GM18498 (cell line): ENCODE results near the gene SMG6.

Experiments used
- ATAC-seq: cut with Tn5 transposase; IDR thresholded peaks from one replicate; pipeline ENCODE4 v1.9.1; 2021; ENCODE audit warnings: mild to moderate bottlenecking, moderate library complexity; ENCODE audit not compliant: unreplicated experiment

SMG6 gene

DNA sequence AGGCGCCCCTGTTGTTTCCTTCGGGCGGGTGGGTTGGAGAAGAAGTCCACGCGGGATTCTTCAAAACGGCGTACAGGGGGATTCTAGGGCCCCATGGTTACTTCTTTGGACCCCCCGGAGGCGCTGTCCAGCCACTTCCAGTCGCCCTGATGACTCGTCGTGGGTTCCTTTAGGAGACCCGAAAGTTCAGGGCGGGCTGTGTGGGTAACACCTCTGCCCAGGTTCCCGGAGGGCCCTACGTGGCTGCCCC, 249.4 kb downstream of the SMG6 start:
- no peak for ATAC-seq

DNA sequence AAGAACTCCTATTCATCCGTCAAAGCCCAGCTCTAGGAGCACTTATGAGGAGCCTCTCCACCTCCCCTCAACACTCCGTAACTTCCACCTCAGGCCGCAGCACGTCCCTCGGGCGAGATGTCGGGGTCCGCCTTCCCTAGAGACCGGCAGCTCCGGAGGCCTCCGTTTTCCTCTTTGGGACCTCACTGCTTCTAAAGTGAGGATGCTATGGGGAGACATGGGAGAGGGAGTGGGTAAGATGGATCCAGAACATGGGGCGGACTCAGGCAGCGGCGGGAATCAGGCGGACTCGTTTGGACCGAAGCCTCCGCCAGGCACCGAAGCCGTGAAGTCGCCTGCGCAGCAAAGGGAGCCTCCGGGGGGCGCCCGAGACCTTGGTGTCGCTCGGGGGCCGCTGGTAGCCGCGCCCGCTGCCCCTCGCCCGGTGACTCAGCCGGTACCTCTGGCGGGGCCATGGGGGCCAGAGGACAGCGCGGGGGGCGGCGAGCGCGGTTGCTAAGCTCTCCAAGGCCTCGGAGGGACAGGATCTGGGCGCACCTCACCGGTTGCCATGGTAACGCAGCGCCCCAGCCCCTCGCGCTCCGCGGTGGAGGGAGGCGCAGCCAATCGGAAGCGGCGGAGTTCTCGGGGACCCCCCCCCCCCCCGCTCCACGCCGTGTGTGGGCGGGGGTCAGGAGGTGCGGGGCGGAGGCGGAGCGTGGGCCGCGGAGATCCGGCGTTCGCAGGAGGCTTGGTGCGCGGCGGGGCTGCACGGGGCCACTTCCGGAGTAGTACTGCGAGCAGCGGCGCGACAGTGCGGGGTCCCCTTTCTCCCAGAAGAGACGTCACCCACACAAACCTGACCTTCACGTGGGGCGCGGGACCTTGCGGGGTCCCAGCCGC, 250.0 kb downstream of the SMG6 start:
- ATAC-seq: no peak

DNA sequence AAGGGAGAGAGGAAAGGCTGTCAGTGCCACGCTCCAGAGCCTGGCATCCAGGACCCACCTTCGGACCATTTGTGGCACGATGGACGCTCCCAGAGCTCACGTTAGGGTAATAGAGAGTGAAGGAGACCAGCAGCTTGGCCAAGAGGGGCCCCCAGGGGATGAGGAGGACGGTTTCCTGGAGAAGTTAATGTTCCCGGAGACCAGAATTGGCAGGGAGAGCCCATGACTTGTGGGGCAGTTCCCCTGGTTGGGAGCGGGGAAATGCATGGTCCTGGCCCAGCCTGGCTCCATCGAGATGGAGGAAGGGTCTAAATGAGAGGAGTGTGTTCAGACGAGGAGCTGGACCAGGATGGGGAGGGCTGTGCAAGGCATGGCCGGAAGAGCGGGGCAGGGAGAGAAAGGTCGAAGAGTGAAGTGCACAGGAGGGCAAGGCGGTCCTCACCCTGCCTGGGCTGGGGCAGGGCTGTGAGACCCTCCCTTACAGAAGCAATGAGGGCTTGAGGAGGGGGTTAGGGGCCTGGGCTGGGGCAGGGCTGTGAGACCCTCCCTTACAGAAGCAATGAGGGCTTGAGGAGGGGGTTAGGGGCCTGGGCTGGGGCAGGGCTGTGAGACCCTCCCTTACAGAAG, 251.5 kb downstream of the SMG6 start:
- ATAC-seq: no peak

DNA sequence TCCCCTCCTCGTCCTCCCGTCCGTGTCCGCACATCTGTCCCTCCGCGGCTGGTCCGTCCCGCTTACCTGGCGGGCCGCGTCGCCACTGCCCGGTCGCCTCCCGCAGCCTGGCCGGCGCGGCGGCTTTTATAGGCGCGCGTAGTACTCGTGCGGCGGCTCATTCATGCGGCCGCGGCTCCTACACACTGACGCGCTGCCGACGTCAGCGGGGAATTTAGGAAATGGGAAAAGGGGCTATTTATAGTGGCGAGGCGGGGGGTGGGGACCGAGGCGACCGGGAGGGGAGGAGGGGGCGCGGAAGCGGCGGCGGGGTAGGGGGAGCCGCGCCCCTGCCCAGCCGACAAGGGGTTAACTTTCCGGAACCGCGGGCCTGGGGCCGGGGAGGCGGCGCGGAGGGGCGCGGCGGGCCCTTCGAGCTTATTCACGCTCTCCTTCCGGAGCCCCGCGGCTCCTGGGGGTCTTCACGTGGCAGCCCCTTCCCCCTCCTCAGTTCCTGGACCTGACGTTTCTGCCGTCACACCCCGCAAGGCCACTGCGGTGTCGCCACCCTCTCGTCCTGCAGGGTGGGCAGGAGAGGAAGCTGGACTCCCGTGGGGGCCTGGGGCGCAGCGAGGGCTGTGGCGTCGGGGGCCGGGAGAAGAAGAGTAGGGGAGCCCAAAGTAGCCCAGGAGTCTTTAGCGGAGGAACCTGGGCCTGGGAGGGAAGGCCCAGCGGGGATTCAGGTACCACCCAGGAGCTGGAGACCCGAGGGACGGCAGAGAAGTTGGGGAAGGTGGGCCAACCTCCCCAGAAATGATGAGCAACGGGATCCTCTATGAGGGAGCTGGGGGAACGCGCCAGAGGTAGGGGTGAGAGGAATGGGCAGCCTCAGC, 252.3 kb downstream of the SMG6 start:
- no peak for ATAC-seq

DNA sequence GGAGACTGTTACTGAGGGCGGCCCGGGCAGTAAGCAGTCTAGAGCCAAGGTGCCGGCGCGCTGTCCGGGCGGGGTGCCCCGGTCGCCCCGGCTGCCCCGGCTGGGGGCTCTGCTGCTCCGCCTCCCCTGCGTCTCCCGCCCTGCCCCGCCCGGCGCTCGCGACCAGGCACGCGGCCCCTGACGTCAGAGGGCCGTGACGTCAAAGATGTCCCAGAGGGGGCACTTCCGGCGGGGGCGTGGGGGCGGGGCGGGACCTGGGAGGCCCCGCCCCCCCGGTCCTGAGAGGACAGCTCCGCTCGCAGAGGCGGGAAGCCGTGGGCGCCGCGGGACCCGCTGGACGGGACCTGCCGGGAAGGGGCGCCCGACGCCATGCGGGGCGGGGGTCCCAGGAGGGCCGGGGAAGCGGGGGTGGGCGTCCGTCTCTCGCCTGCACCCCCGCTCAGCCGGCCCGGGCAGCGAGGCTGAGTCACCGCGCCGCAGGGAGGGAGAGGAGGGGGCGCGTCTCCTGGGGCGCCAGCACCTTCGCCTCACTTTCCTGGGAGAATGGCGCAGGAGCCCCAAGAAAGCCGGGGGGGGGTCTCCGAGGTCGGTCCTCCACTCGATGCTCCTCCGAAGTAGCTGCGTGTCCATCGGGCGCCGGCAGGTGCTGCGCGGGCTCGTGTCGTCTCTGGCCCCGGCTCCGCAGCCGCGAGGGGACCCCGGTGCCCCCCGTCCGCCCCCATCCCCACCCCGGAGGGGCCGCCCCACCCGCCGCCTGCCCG, 253.1 kb downstream of the SMG6 start:
- ATAC-seq: peak; percentile 19

DNA sequence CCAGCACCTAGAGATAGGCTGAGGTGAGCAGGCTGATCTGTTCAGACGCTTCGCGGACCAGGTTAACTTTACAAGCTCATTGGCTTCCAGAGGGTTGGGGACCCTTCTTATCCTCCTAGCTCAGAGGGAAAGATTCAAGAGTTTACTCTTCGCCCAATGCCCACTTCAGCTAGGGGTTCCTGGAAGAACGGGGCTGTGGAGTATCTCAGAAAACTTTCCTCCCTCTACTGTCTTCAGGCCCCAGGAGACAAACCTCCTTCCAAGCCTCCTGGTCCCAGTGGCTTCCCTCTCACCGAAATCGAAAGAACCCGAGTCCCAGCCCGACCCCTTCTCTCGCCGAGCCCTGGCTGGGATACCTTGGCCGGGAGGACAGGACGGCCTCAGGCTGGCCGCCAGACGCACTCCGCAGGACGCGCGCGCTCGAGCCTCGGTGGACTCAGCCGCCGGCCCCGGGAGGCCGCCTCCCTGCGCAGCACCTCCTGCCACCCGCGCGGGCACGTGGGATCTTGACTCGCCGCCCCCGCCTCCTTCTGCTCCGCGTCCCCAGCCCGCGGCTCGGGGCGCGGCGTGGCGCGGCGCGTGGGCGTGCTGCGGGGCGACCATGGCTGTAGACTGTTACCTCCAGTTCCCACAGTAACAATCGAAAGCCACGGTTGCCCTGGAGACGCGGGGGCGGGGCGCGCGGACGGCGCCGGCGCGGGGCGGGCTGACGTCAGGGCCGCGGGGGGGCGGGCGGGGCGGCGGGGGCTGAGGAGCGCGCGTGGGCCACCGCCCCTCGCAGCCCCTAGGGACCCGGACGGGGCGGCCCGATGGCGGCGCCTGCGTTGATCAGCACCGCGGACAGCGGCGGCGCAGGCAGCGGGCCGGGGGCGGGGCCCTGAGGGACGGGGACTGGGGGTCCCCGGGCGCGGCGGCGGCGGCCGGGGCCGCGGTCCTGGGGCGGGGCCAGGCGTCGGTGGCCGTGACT, 254.0 kb downstream of the SMG6 start:
- ATAC-seq: peak; percentile 57

DNA sequence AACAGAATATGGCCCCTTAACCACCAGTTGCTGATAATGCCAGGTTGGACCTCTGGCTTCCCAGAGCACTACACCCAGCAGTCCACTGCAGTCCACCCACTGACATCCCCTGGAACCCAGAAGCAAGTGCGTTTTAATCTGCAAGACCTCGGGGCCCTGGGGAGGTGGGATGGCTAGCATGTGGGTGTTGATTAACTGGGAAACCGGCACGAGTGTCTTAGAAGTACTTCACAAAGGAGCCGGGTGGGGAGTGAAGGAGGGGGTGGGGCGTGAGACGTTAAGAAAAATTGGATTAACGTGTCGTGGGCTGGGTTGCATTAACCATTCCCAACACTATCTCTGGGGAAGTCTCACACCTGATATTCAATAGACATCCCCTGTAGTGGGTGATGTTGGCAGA, 254.8 kb downstream of the SMG6 start:
- no peak for ATAC-seq

DNA sequence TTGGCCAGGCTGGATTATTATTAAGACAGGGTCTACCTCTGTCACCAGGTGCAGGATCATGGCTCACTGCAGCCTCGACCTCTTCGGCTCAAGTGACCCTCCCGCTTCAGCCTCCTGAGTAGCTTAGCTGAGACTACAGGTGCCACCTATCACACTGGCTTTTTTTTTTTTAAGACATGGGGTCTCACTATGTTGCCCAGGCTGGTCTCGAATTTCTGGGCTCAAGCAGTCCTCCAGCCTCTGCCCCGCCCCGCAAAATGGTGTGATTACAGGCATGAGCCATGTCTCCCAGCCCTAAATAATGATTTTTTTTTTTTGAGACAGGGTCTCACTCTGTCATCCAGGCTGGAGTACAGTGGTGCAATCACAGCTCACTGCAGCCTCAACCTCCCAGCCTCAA, 256.0 kb downstream of the SMG6 start:
- ATAC-seq: no peak

DNA sequence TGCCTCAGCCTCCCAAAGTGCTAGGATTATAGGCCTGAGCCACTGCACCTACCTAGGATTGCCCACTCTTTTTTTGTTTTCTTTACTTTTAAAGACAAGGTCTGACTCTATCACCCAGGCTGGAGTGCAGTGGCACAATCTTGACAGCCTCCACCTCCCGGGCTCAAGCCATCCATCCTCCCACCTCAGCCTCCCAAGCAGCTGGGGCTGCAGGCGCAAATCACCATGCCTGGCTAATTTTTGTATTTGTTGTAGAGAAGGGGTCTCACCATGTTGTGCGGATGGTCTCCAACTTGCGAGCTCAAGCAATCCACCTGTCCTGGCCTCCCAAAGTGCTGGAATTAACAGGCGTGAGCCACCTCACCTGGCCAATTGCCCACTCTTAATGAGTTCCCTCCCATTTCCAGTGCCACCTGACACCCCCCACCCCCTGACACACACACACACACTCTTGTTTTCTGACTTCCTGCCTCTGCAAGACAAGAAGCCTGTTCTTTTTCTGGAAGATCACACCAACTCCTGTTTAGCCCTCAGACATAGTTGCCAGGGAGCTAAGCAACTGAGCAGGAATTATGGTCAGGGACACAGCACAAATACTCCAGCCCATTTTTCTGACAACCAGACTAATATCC, 259.2 kb downstream of the SMG6 start:
- no peak for ATAC-seq

DNA sequence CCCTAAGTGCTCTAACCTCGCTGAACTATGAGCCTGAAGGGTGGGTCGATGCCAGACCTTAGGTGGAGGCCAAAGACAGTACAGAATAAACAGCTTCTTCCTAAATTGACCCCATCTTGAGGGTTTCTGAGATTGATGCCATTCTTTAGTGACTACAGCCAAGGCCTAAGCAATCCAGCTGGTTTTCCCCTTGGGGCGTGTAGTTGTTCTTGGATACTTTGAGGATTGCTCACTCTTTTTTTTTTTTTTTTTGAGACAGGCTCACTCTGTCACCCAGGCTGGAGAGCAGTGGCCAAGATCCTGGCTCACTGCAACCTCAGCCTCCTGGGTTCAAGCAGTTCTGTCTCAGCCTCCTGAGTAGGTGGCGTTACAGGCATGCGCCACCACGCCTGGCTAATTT, 259.8 kb downstream of the SMG6 start:
- no peak for ATAC-seq

DNA sequence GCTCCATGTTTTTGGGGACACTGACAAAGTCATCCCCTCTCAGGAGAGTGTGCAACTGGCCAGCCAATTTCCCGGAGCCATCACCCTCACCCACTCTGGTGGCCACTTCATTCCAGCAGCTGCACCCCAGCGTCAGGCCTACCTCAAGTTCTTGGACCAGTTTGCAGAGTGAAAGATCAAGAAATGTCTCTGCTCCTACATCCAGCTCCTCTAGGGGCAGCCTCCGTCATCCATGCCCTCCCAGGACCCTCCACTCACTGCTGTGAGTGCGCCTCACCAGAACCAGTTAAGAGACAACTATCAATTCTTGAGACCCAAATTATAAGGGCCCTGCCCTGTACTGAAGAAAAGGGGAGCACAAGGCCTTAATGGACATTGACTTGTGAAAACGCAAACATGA, 260.7 kb downstream of the SMG6 start:
- no peak for ATAC-seq

DNA sequence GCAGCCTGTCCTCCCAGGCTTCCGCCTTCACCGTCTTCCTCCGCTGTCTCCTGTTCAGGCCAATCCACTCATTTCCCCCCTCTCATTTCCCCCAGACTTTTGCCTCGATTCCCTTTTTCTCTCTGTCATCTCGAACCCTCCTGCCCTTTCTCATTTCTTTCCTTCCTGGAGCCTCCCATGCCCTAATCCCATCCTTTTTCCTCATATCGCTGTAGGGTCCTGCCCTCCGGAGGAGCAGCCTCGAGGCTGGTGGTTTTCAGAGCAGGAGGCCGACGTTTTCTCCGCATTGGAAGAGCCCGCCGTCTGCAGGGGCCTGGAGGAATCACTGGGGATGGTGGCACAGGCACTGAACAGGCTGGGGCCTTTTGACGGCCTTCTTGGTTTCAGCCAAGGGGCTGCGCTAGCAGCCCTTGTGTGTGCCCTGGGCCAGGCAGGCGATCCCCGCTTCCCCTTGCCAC, 261.2 kb downstream of the SMG6 start:
- no peak for ATAC-seq

DNA sequence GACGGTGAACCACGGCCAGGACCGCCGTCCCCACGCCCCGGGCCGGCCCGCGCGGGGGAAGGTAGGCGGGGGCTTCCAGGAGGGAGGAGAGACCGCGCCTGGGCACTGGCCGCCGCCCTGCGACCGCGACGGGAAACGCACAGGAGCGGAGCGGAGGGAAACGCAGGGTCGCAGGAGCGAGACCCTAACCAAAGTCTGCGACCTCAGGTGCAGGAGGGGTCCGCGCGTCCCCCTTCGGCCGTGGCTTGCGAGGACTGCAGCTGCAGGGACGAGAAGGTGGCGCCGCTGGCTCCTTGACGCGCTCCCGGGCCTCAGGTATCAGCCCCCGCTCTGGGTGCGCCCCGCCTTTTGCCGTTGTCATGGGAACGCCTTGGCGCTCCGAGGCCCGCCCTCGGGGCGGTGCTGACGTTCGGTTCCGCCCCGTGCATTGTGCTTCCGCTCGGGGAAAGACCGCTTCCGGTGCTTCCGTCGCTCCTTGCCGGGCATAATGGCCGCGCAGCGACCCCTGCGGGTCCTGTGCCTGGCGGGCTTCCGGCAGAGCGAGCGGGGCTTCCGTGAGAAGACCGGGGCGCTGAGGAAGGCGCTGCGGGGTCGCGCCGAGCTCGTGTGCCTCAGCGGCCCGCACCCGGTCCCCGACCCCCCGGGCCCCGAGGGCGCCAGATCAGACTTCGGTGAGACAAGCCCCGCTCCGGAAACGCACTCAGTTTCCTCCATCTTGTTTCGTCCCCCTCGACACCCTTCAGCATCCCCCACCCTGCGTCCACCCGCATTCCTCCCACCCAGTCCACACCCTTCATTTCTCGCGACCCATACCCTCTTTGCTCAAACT, 261.8 kb downstream of the SMG6 start, which contains the start of gene OVCA2:
TSS of gene OVCA2 (plus strand) at position 462 of the 829 bp plus-strand sequence. CDS start at position 488, 26 bp downstream.
- peak; percentile 88 for ATAC-seq

DNA sequence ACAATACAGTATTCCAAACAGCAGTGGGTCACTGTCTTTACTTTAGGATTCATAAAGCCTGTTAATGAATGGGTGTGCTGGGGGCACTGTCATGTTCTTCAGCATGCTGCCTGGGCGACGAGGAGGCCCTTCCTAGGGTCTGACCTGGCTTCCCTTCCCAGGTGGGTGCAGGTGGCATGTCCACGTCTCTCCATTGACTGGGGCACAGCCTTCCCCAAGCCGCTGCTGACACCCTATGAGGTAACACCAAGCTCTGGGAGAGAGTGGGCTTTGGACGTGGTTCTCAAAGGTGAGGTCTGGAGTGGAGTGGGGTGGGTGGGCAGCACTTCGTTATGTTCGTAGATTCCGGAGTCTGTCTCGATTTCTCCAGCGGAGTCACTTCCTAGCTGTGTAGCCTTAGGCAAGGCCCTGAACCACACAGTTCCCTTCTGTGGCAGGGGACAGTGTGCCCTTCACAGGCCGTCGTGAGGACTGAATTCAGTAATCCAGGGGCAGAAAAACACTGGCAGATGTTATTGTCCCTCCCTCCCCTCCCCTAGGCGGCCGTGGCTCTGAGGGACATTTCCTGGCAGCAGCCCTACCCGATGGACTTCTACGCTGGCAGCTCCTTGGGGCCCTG, 262.5 kb downstream of the SMG6 start:
- no peak for ATAC-seq

DNA sequence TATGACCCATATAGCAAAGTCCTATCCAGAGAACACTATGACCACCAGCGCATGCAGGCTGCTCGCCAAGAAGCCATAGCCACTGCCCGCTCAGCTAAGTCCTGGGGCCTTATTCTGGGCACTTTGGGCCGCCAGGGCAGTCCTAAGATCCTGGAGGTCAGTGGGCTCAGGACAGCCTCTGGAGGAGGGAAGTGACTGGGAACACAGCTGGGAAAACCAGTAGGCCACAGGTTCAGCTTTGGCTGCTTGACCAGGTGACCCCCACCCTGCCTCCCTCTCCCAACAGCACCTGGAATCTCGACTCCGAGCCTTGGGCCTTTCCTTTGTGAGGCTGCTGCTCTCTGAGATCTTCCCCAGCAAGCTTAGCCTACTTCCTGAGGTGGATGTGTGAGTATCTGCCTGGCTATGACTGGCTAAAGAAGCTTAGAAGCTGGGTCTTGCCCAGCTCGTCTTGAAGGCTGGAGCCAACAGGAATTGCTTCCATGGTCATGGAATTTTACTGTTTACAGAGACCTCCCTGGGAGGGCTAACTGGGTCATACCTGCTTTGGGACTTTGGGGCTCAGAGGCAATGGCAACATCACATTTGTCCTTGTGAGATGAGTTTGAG, 263.3 kb downstream of the SMG6 start:
- ATAC-seq: no peak

DNA sequence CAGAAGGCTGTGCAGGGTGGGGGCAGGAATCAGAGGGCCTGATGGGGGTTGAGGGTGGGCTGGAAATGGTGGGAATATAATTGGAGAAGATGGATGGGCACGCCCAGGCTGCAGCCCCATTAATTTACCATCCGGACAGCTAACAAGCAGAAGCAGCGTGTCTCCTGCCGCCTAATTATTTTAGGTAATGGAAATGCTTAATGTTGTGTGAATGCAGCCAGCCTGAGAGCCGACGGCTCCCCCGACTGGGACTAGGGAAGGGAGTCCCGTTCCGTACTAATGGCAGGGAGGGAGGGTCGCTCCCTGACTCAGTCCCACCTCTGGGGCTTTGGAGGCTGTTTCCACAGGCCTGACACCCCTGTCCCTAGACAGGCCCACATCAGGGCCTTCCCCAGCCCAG, 266.4 kb downstream of the SMG6 start:
- no peak for ATAC-seq
